ENCODE results near the gene VPS13D. TPM values are rescaled to one million over a fixed set of nuclear protein-coding genes. Genes with fewer than 3 reads are reported as not detected.
A peak's percentile ranks its signal among the peaks of the same experiment; 100 is the strongest.

Gene VPS13D
- total RNA-seq, 1 experiment from 2014 or later = 30.7 TPM

GRCh38 chr1:12269351-12269750, 39.5 kb downstream of the VPS13D start:
- Histone ChIP-seq H3K4me2 (ENCODE audit: low read length) (no peak overlapping the region), H3K36me3 (ENCODE audit: low read depth, low read length) (peaks cover 30% of the 10 kb centered on the region), H3K27ac (ENCODE audit: low read length) (no peak overlapping the region), H3K9ac (ENCODE audit: low read length) (no peak overlapping the region), H3K27me3 (ENCODE audit: low read length) (no peaks in the 10 kb centered on the region), H3K9me3 (ENCODE audit: low read length) (no peaks in the 10 kb centered on the region), H3K79me2 (ENCODE audit: low read length) (no peaks in the 10 kb centered on the region), H3F3A (ENCODE audit: low read length, unreplicated experiment) (no peaks in the 10 kb centered on the region), H3K9me2 (replicated peaks; ENCODE audit: low read length) (no peaks in the 10 kb centered on the region), H3K4me3 (ENCODE audit: low read length) (no peak overlapping the region), H3K4me1 (ENCODE audit: insufficient read depth, low read length) (no peaks in the 10 kb centered on the region), H4K20me1 (ENCODE audit: low read length) (no peaks in the 10 kb centered on the region), H2AFZ (ENCODE audit: low read length) (no peak overlapping the region)
- CTCF ChIA-PET = no interaction called here
- intact Hi-C loops (cut with micrococcal nuclease) = no loop called here
- no peak for ATAC-seq
- BruUV-seq (replicated peaks) = no TSS peak
- no peak for DNase-seq
- POLR2A ChIA-PET (ENCODE audit: unreplicated experiment) = no interaction called here
- TF ChIP-seq EZH2 (IDR thresholded peaks at IDR 0.05; ENCODE audit: low read length, unreplicated experiment) (no peak), CTCF (conservative IDR thresholded peaks at IDR 0.05; ENCODE audit: low read depth, low read length) (no peak), EZH2phosphoT487 (IDR thresholded peaks at IDR 0.05; ENCODE audit: borderline replicate concordance, low read length) (no peak)

GRCh38 chr1:12271033-12271432, 41.2 kb downstream of the VPS13D start:
- Histone ChIP-seq H3K9me2 (replicated peaks; ENCODE audit: low read length) (no peaks in the 10 kb centered on the region), H3K4me2 (ENCODE audit: low read length) (no peak overlapping the region), H3K27ac (ENCODE audit: low read length) (no peak overlapping the region), H3K4me1 (ENCODE audit: insufficient read depth, low read length) (no peaks in the 10 kb centered on the region), H3F3A (ENCODE audit: low read length, unreplicated experiment) (no peaks in the 10 kb centered on the region), H3K9me3 (ENCODE audit: low read length) (no peaks in the 10 kb centered on the region), H3K79me2 (ENCODE audit: low read length) (no peaks in the 10 kb centered on the region), H4K20me1 (ENCODE audit: low read length) (no peaks in the 10 kb centered on the region), H3K9ac (ENCODE audit: low read length) (no peak overlapping the region), H3K36me3 (ENCODE audit: low read depth, low read length) (peaks cover 32% of the 10 kb centered on the region), H2AFZ (ENCODE audit: low read length) (no peak overlapping the region), H3K27me3 (ENCODE audit: low read length) (no peaks in the 10 kb centered on the region), H3K4me3 (ENCODE audit: low read length) (no peak overlapping the region)
- DNase-seq (no peak), ATAC-seq (no peak)
- ChIA-PET POLR2A (ENCODE audit: unreplicated experiment) (no interaction called here), CTCF (no interaction called here)
- intact Hi-C loops (cut with micrococcal nuclease) = no loop called here
- TF ChIP-seq EZH2 (IDR thresholded peaks at IDR 0.05; ENCODE audit: low read length, unreplicated experiment) (no peak), CTCF (conservative IDR thresholded peaks at IDR 0.05; ENCODE audit: low read depth, low read length) (no peak), EZH2phosphoT487 (IDR thresholded peaks at IDR 0.05; ENCODE audit: borderline replicate concordance, low read length) (no peak)
- BruUV-seq (replicated peaks) = no TSS peak

- Histone ChIP-seq H3K4me3 (ENCODE audit: low read length) (no peak overlapping the region), H2AFZ (ENCODE audit: low read length) (no peak overlapping the region), H3K4me1 (ENCODE audit: insufficient read depth, low read length) (no peaks in the 10 kb centered on the region), H4K20me1 (ENCODE audit: low read length) (no peaks in the 10 kb centered on the region), H3K79me2 (ENCODE audit: low read length) (no peaks in the 10 kb centered on the region), H3K9me3 (ENCODE audit: low read length) (no peaks in the 10 kb centered on the region), H3K27ac (ENCODE audit: low read length) (no peak overlapping the region), H3K36me3 (ENCODE audit: low read depth, low read length) (peaks cover 50% of the 10 kb centered on the region), H3K4me2 (ENCODE audit: low read length) (no peak overlapping the region), H3K9ac (ENCODE audit: low read length) (no peak overlapping the region), H3K9me2 (replicated peaks; ENCODE audit: low read length) (no peaks in the 10 kb centered on the region), H3K27me3 (ENCODE audit: low read length) (no peaks in the 10 kb centered on the region), H3F3A (ENCODE audit: low read length, unreplicated experiment) (no peaks in the 10 kb centered on the region)
- ChIA-PET CTCF (interaction anchor here (0.6 kb wide), 1 partner anchor 351 kb away, joined by 3 read pairs; no protein-coding TSS in a partner anchor), POLR2A (ENCODE audit: unreplicated experiment) (interaction anchor here (0.6 kb wide), 1 partner anchor 365 kb away, joined by 3 read pairs; no protein-coding TSS in a partner anchor)
- ATAC-seq = peak; percentile 82
- peak; percentile 16 for DNase-seq
- BruUV-seq (replicated peaks) = no TSS peak
- TF ChIP-seq CTCF (conservative IDR thresholded peaks at IDR 0.05; ENCODE audit: low read depth, low read length) (no peak), EZH2phosphoT487 (IDR thresholded peaks at IDR 0.05; ENCODE audit: borderline replicate concordance, low read length) (no peak), EZH2 (IDR thresholded peaks at IDR 0.05; ENCODE audit: low read length, unreplicated experiment) (no peak)
- intact Hi-C loops (cut with micrococcal nuclease) = no loop called here
Observed at GRCh38 chr1:12272770-12273169, 42.9 kb downstream of the VPS13D start.

Data from PC-3 (cell line).